ENCODE measurements around the gene KMT2B. TPM values are rescaled to one million over a fixed set of nuclear protein-coding genes. Genes with fewer than 3 reads are reported as not detected.

Gene KMT2B
- total and polyA plus RNA-seq, 9 of the 15 experiments (the other 6 are each of a cell fraction or from before 2014, with no cell fraction given), result 0.63 to 43.9 (median 8.1) TPM

GRCh38 chr19:35748106-35749020 lies 30.6 kb downstream of the KMT2B start, which contains the start of gene LIN37 (continued):
- TF ChIP-seq, protein P1, sequence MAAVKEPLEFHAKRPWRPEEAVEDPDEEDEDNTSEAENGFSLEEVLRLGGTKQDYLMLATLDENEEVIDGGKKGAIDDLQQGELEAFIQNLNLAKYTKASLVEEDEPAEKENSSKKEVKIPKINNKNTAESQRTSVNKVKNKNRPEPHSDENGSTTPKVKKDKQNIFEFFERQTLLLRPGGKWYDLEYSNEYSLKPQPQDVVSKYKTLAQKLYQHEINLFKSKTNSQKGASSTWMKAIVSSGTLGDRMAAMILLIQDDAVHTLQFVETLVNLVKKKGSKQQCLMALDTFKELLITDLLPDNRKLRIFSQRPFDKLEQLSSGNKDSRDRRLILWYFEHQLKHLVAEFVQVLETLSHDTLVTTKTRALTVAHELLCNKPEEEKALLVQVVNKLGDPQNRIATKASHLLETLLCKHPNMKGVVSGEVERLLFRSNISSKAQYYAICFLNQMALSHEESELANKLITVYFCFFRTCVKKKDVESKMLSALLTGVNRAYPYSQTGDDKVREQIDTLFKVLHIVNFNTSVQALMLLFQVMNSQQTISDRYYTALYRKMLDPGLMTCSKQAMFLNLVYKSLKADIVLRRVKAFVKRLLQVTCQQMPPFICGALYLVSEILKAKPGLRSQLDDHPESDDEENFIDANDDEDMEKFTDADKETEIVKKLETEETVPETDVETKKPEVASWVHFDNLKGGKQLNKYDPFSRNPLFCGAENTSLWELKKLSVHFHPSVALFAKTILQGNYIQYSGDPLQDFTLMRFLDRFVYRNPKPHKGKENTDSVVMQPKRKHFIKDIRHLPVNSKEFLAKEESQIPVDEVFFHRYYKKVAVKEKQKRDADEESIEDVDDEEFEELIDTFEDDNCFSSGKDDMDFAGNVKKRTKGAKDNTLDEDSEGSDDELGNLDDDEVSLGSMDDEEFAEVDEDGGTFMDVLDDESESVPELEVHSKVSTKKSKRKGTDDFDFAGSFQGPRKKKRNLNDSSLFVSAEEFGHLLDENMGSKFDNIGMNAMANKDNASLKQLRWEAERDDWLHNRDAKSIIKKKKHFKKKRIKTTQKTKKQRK (IDR thresholded peaks at IDR 0.05; ENCODE audit: borderline replicate concordance, low read depth, low read length), result peak; percentile 82
- TF ChIP-seq SMAD3 (CRISPR knock-in tag; conservative IDR thresholded peaks at IDR 0.05), result no peak
- peak; percentile 38; the same call in 1 of the 2 replicates for TF ChIP-seq GMEB1 (CRISPR knock-in tag; IDR thresholded peaks at IDR 0.05)
- TF ChIP-seq NCOA4 (IDR thresholded peaks at IDR 0.05; ENCODE audit: partially characterized antibody), result no peak
- peak; percentile 92 for TF ChIP-seq NR2C2 (CRISPR knock-in tag; IDR thresholded peaks at IDR 0.05)
- TF ChIP-seq NR2C2 (tag; IDR thresholded peaks at IDR 0.05), result peak; percentile 99
- TF ChIP-seq HINFP (tag; conservative IDR thresholded peaks at IDR 0.05; ENCODE audit: low read depth), result no peak
- peak; percentile 76 to 86 for TF ChIP-seq MNT (conservative IDR thresholded peaks at IDR 0.05)
- TF ChIP-seq ELF4 (CRISPR knock-in tag; IDR thresholded peaks at IDR 0.05), result 0 out of 2 replicates have a peak, but pooled peaks have one; percentile 57
- peak; percentile 63 for TF ChIP-seq L3MBTL2 (IDR thresholded peaks at IDR 0.05)
- 0 out of 2 replicates have a peak, but pooled peaks have one; percentile 49 for TF ChIP-seq ZNF197 (CRISPR knock-in tag; IDR thresholded peaks at IDR 0.05; ENCODE audit: low read depth)
- TF ChIP-seq, protein P2, sequence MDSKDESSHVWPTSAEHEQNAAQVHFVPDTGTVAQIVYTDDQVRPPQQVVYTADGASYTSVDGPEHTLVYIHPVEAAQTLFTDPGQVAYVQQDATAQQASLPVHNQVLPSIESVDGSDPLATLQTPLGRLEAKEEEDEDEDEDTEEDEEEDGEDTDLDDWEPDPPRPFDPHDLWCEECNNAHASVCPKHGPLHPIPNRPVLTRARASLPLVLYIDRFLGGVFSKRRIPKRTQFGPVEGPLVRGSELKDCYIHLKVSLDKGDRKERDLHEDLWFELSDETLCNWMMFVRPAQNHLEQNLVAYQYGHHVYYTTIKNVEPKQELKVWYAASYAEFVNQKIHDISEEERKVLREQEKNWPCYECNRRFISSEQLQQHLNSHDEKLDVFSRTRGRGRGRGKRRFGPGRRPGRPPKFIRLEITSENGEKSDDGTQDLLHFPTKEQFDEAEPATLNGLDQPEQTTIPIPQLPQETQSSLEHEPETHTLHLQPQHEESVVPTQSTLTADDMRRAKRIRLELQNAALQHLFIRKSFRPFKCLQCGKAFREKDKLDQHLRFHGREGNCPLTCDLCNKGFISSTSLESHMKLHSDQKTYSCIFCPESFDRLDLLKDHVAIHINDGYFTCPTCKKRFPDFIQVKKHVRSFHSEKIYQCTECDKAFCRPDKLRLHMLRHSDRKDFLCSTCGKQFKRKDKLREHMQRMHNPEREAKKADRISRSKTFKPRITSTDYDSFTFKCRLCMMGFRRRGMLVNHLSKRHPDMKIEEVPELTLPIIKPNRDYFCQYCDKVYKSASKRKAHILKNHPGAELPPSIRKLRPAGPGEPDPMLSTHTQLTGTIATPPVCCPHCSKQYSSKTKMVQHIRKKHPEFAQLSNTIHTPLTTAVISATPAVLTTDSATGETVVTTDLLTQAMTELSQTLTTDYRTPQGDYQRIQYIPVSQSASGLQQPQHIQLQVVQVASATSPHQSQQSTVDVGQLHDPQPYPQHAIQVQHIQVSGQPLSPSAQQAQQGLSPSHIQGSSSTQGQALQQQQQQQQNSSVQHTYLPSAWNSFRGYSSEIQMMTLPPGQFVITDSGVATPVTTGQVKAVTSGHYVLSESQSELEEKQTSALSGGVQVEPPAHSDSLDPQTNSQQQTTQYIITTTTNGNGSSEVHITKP (IDR thresholded peaks at IDR 0.05; ENCODE audit: partially characterized antibody), result peak; percentile 84
- no peak for TF ChIP-seq SAFB2 (IDR thresholded peaks at IDR 0.05; ENCODE audit: borderline replicate concordance, low read depth, low read length, severe bottlenecking)

Data from K562 (cell line).